AG20443 (cell line): ENCODE results near the gene UGT1A10.

ENCODE experiments used
- DNase-seq: peaks from one replicate; pipeline ENCODE4 v3.0.0; 2012; ENCODE audit warnings: low spot score, mixed read lengths

Gene UGT1A10

GRCh38 chr2:233822101-233822771, 186.0 kb downstream of the UGT1A10 start:
- no peak for DNase-seq
